HG02610 (cell line): Measurements from ENCODE around the gene OR5AU1.
"Not testable (repeated sequence)": the region's sequence is repeated elsewhere in the genome, so short reads cannot be mapped to it uniquely, and the experiment has no call there.

ENCODE experiments used
- ATAC-seq: cut with Tn5 transposase; IDR thresholded peaks from one replicate; pipeline ENCODE4 v1.9.1; 2021; ENCODE audit warnings: mild to moderate bottlenecking, moderate library complexity; ENCODE audit not compliant: unreplicated experiment

Gene OR5AU1

GRCh38 chr14:21182166-21182565, 26.3 kb upstream of the OR5AU1 start:
- no peak for ATAC-seq

DNA sequence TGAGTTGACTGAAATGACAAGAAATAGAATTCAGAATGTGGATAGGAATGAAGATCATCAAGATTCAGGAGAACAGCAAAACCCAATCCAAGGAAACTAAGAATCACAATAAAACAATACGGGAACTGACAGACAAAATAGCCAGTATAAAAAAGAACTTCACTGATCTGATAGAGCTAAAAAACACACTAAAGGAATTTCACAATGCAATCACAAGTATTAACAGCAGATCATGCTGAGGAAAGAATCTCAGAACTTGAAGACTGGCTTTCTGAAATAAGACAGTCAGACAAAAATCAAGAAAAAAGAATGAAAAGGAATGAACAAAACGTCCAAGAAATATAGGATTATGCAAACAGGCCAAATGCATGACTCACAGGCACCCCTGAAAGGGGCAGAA, 15.3 kb upstream of the OR5AU1 start:
- no peak for ATAC-seq

DNA sequence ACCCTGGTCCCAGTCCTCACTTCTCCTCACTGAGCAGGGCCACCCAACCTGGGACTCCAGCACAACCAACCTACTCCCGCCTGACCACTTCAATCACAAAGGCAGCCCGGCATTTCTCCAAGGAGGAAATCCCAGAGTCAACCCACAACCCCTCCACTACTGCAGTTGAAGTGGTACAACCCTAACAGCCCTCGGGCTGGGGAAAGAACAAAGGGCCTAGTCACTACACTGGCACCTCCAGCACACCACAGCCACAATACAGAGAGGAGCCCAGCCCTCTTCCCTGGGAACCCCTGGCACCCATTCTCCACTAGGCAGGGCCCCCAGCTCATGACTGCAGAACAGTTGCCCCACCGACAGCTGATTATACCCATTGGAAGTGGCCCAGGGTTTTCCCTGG, 13.7 kb upstream of the OR5AU1 start:
- no peak for ATAC-seq

DNA sequence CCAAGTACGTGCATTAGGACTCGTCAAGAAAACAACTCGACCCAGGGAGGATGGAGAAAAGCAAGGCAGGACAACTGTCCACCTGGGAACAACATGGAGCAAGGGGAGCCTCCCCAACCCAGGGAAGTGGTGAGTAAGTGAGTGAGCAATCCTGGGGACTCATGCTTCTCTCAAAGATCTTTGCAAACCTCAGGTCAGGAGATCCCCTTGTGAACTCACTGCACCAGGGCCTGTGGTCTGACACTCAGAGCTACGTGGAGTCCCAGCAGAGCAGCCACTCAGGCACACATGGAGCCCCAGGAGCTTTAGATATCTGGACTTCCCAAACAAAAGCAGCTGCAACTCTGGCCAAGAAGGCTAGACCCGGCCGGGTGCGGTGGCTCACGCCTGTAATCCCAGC, 12.2 kb upstream of the OR5AU1 start:
- ATAC-seq, result peak; percentile 44

DNA sequence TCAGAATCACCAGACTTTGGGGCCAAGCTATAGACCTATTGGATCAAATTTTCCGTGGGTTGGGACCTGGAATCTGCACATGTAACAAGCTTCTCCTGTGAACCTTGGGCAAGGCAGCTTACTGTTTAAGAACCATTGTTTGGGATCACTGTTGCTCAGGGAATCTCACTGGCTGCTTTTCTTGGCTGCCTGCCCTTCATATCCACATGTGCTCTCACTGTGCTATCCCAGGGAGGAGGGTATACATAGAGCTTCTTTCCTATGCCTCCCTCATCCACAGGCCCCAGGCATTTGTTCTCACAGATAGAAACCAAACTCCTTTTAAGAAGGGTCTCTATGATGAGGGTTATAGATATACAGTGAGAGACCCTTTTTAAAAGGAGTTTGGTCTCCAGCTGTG, 9.8 kb upstream of the OR5AU1 start:
- ATAC-seq, result not testable (repeated sequence)

DNA sequence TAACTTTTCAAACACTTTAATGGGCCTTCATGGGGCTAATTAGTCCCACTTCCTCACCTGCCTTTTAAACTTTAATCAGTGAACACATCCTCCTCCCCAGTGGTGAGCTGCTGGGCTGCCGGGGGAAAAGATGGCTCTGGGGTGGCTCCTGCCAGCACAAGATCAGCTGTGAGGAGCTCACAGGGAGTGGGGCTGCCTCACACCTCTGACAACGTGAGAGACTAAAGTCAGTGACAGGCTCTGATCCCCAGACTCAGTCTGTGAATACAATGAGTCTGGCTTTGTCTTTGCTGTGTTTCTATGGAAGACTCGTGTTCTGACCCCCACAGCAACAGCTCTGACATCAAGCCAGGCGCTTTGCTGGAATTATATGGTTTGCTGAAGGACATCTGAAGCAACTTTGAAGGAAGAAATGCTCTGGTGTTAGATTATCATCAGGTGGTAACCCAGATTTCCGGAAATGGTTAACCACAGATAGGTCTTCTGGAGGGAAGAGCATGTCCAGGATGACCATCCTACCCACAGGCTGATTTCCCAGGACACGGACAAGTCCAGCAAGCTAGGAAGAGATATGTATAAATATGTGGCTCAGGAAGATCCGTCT, 9.2 kb upstream of the OR5AU1 start:
- not testable (repeated sequence) for ATAC-seq

GRCh38 chr14:21163871-21164291, 8.0 kb upstream of the OR5AU1 start:
- no peak for ATAC-seq

DNA sequence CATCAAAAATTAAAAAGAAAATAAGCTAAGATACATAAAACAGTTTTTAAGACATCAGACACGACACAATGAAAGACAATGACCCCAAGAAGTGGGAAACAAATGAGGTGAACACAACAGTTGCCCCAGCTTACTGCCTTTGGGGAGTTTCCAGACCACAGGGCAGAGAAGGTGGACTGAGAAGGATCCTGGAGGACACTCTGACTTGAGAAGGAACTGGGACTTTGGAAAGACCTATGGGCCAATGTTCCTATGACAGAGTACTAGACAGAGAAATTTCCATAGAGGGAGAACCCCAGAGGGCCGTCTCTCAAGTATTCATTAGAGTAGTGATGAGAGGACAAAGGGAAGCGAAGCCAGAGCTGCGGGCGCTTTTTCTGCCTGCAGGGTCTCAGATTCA, 6.2 kb upstream of the OR5AU1 start:
- no peak for ATAC-seq

DNA sequence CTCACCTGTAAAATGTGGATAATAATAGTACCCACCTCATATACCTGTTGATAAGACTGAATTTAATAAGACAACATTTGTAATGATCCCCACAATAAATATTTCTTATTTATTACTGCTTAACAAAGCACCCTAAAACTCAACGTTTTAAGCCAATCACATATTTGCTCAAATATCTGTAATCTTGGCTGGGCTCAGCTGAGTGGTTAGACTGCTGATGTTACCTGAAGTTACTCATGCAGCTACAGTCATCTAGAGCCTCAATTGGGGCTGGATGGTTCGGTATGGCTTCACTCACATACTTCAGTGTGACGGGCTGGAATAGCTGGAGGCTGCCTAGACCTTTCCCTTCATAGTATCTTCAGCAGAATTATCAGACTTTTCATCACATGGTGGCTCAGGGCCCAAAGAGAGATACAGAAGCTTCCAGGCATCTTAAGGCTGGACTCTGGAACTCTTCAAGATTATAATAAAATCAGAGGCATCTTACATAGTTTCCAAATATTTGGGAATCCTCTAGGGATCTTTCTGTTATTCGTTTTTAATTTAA, 4.3 kb upstream of the OR5AU1 start:
- no peak for ATAC-seq

GRCh38 chr14:21158175-21158574, 2.3 kb upstream of the OR5AU1 start:
- ATAC-seq, result not testable (repeated sequence)

DNA sequence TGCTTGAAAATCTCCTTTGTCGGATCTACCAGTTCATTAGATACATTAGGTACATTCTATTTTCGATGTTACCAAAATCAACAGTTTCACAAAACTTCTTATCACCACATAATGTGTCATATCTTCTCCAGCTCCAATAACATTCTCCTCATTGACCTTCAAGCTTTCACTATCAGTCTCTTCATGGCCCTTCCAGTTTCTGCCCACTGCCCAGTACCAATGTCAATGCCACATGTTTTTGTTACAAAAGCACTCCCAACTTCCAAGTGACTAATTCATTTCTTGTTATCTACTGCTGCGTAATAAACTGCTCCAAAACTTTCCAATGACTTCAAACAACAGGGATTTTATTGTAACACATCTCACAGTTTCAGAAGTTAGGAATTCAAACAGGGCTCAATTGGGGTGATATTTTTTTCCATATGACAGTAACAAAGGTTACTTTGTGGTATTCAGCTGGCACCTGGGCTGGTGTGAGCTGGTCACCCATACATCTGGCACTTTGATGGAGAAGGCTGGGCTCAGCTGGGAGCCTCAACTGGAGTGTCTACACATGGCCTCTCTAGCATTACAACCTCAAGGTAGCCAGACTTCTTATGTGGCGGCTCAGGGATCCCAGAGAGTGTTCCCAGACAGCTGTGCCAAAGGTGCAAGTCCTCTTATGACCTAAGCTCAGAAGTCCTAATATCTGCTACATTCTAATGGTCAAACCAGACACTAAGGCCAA, 6.1 kb downstream of the OR5AU1 start:
- ATAC-seq, result no peak

DNA sequence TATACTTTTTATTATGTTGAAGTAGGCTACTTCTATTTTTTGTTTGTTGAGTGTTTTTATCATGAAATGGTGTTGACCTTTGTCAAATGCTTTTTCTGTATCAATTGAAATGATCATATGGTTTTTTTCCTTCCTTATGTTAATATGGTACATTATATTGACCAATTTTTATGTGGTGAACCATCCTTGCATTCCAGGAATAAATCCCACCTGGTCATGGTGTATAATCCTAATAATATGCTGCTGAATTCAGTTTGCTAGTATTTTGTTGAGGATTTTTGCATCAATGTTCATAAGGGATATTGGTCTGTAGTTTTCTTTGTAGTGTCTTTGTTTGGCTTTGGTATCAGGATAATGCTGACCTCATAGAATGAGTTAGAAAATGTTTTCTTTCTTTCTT, 10.4 kb downstream of the OR5AU1 start:
- ATAC-seq, result no peak

DNA sequence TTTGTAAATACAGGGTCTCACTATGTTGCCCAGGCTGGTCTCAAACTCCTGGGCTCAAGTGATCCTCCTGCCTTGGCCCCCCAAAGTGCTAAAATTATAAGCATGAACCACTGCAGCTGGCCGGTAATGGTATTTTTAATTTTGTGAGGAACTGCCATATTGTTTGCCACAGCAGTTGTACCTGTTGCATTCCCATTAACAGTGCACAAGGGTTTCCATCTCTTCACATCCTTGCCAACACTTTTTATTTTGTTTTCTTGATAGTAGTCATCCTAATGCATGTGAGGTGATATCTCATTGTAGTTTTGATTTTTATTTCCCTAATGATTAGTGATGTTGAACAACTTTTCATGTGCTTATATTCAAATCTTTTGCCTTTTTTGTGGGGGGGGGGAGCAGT, 13.5 kb downstream of the OR5AU1 start:
- ATAC-seq, result no peak

- ATAC-seq, result no peak
Measured at GRCh38 chr14:21136024-21136423, 19.8 kb downstream of the OR5AU1 start.

- no peak for ATAC-seq
Measured at GRCh38 chr14:21133901-21134300, 22.0 kb downstream of the OR5AU1 start.

DNA sequence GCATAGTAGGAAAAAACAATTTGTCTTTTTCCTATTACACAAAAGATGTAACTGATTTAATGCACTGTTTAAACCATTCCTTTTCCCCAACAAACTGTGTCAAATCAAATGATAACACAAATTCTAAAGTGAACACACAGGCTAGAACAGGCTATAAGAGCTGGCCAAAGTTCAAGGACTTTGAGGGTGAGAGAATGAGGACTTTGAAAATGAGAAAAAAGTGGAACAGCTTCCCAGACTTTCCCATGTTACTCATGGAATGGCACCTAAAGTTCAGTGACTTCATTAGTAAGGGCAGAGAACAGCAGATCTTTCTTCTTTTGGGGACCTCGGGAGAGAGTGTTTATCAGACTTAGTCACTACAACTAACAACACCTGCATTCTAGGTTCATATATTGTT, 32.4 kb downstream of the OR5AU1 start:
- ATAC-seq, result no peak

DNA sequence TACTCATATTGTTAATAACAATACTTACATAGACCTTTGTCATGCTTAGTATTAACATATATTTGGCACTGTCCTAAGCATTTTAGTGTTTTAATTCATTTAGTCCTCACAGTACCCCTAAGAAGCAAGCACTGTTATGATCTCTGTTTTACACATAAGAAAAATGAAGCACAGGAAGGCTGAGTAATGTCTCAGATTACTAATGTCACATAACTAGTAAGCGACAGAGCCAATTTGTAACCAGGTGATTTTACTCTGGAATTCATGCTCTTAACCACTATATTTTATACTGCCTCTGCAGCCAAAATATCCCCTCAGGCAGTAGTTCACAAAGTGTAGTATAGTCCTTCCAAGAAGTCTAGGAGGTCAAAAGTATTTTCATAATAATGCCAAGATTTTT, 34.7 kb downstream of the OR5AU1 start:
- ATAC-seq, result no peak

- ATAC-seq, result no peak
Measured at GRCh38 chr14:21120686-21121085, 35.2 kb downstream of the OR5AU1 start.

DNA sequence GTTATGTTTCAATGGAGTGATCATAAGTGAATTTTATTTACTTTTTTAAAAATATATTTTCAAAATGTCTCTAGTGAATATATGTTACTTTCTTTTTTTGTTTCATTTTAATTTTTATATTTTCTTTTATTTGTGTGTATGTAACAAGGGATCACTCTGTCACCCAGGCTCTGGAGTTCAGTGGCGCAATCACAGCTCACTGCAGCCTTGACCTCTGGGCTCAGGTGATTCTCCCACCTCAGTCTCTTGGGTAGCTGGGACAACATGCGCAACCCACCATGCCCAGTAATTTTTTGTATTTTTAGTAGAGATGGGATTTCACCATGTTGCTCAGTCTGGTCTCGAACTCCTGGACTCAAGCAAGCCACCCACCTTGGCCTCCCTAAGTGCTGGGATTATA, 36.9 kb downstream of the OR5AU1 start:
- ATAC-seq, result no peak

- no peak for ATAC-seq
Measured at GRCh38 chr14:21113369-21113768, 42.5 kb downstream of the OR5AU1 start.

GRCh38 chr14:21112255-21112654, 43.6 kb downstream of the OR5AU1 start:
- no peak for ATAC-seq

DNA sequence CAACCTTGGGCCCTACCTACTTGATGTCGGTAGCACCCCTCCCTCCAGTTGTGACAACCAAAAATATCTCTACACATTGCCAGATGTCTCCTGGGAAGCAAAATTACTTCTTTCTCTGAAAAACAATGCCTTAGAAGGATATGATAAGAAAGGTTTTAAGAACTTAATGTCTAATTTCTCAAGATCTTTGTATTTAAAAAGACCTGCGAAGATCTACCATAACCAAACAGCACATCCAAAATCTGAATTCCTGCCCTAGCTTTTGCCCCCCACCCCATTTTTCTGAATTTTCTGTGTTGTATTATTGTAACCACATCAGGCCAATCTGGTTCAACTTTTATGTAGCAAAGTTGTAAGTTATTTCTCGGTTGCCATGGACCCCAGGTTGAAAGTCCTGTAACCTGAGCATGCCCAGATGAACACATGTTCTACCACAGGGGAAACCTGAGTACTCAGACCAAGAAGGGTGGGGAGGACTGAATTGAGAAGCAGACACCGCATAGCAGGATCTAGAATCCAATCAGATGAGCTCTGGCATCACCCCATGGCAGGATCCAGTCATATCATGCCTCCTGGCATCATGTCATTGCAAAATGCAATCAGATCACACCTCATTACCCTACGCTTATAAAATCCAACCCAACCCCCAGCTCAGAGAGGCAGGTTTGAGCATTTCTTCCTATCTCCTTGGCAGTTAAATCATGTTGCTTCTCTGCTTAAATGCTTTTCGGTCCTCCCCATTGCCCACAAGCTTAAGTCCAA, 46.3 kb downstream of the OR5AU1 start:
- peak; percentile 84 for ATAC-seq
